Epithelial cell of esophagus (primary cell): ENCODE measurements around the gene PSME2.

Source experiments
- DNase-seq: peaks from one replicate; pipeline ENCODE4 v3.0.0; 2010; ENCODE audit warnings: low read depth
- H3K4me3 ChIP-seq: 2 replicates; pipeline ENCODE4 v1.5.1; 2011; ENCODE audit warnings: mild to moderate bottlenecking, low read length, control low read depth
- CTCF ChIP-seq: IDR thresholded peaks from 2 replicates; pipeline ENCODE4 v1.5.1; 2011; ENCODE audit warnings: low read depth, mild to moderate bottlenecking, low read length, control low read depth, inconsistent platforms; ENCODE audit not compliant: insufficient read depth; ENCODE audit errors: missing control alignments

Gene PSME2

GRCh38 chr14:24129410-24129998 is 16.9 kb downstream of the PSME2 start:
- TF ChIP-seq CTCF, result no peak

GRCh38 chr14:24127673-24128072 is 18.7 kb downstream of the PSME2 start:
- H3K4me3 ChIP-seq, result no peak overlapping the region

More at GRCh38 chr14:24129410-24129998, 16.9 kb downstream of the PSME2 start:
- no peak overlapping the region for H3K4me3 ChIP-seq
- no peak for DNase-seq

GRCh38 chr14:24126939-24127338 is 19.5 kb downstream of the PSME2 start:
- no peak for TF ChIP-seq CTCF
- no peak for DNase-seq
- H3K4me3 ChIP-seq, result no peak overlapping the region

More at GRCh38 chr14:24127673-24128072, 18.7 kb downstream of the PSME2 start:
- no peak for DNase-seq
- no peak for TF ChIP-seq CTCF

- no peak for TF ChIP-seq CTCF
- no peak for DNase-seq
- no peak overlapping the region for H3K4me3 ChIP-seq
These were observed 22.7 kb downstream of the PSME2 start for GRCh38 chr14:24123424-24124417.

- H3K4me3 ChIP-seq, result no peak overlapping the region
- no peak for TF ChIP-seq CTCF
- no peak for DNase-seq
These were observed 23.5 kb downstream of the PSME2 start for GRCh38 chr14:24122898-24123297.

GRCh38 chr14:24122416-24122815 is 24.0 kb downstream of the PSME2 start:
- no peak for DNase-seq
- no peak for TF ChIP-seq CTCF
- no peak overlapping the region for H3K4me3 ChIP-seq
